Measurements from ENCODE around the gene RBFOX1.

DNA sequence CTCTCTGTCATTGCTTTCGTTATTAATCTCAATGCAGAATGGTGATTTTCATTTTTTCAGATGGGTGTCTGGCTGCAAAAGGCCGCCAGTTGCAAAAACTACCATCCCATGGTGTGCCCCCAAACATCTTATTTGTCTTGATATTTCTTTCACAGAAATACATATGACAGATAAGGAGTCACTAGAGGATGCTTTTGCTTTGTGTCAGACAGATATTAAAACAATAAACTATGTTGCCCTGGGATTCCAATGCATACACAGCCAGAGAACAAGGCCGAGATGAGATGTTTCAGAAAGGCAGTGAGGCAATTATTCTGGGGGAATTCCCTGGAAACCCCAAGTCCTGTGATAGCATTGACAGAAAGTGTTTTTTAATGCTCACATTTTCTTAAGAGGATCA, 307.7 kb downstream of the RBFOX1 start:
- TF ChIP-seq, protein P1, sequence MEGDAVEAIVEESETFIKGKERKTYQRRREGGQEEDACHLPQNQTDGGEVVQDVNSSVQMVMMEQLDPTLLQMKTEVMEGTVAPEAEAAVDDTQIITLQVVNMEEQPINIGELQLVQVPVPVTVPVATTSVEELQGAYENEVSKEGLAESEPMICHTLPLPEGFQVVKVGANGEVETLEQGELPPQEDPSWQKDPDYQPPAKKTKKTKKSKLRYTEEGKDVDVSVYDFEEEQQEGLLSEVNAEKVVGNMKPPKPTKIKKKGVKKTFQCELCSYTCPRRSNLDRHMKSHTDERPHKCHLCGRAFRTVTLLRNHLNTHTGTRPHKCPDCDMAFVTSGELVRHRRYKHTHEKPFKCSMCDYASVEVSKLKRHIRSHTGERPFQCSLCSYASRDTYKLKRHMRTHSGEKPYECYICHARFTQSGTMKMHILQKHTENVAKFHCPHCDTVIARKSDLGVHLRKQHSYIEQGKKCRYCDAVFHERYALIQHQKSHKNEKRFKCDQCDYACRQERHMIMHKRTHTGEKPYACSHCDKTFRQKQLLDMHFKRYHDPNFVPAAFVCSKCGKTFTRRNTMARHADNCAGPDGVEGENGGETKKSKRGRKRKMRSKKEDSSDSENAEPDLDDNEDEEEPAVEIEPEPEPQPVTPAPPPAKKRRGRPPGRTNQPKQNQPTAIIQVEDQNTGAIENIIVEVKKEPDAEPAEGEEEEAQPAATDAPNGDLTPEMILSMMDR (IDR thresholded peaks at IDR 0.05), result no peak
- TF ChIP-seq POLR2A (IDR thresholded peaks at IDR 0.05), result no peak

All from heart left ventricle (tissue), 13 donors.